Endothelial cell of umbilical vein (primary cell): Measurements from ENCODE around the gene NUP58. TPM values are rescaled to one million over a fixed set of nuclear protein-coding genes. Genes with fewer than 3 reads are reported as not detected.

Experiments
- BruUV-seq: library from RNA; stranded (reverse); fragments of 400-500 nt; replicated peaks from 2 replicates; lab custom pipeline; 2021; lab: Mats Ljungman, UMichigan
- CTCF ChIA-PET: fragments of 300-600, 350-600 bp; sonication (Branson Sonifier 250); formaldehyde crosslinking; loops from one replicate; lab custom pipeline; 2021; ENCODE audit warnings: antibody characterized with exemption, inconsistent platforms; lab: Charles Lee
- POLR2A ChIA-PET: fragments of 300-600, 350-600 bp; sonication (Branson Sonifier 250); formaldehyde crosslinking; loops from one replicate; lab custom pipeline; 2021; ENCODE audit warnings: antibody characterized with exemption, inconsistent platforms; lab: Charles Lee
- DNase-seq: peaks from one replicate; pipeline ENCODE4 v3.0.0-alpha.2; 2011; ENCODE audit warnings: low read depth, low spot score
- FAIRE-seq: peaks from 2 replicates; lab custom pipeline; 2011; peaks lifted over from hg19 to GRCh38; lab: Jason Lieb, UNC
- H2AFZ ChIP-seq: 2 replicates; pipeline ENCODE4 v1.6.0; 2012; ENCODE audit warnings: low read depth, low read length, control low read depth, inconsistent platforms
- H3K27ac ChIP-seq: 2 replicates; pipeline ENCODE4 v1.5.1; 2011; ENCODE audit warnings: low read depth, mild to moderate bottlenecking, control low read depth, low read length, moderate library complexity; ENCODE audit not compliant: insufficient read depth
- H3K27me3 ChIP-seq, 2 experiments: 2 replicates each; pipeline versions ENCODE4 v1.6.0 to v1.6.1; 2011; ENCODE audit warnings: low read length in 2 of 2, mixed read lengths in 1 of 2; ENCODE audit not compliant: control insufficient read depth in 2 of 2, insufficient read depth in 2 of 2
- H3K36me3 ChIP-seq, 2 experiments: 2 replicates in 1 of 2; 3 replicates in 1 of 2; pipeline ENCODE4 v1.5.1; 2011; ENCODE audit warnings: low read length in 2 of 2, mild to moderate bottlenecking in 1 of 2, moderate library complexity in 1 of 2; ENCODE audit not compliant: control insufficient read depth in 2 of 2, insufficient read depth in 2 of 2; ENCODE audit errors: extremely low read depth in 1 of 2
- H3K4me1 ChIP-seq: 3 replicates; pipeline ENCODE4 v1.5.1; 2011; ENCODE audit warnings: mild to moderate bottlenecking, low read length; ENCODE audit not compliant: control insufficient read depth, insufficient read depth; ENCODE audit errors: extremely low read depth
- H3K4me2 ChIP-seq: 2 replicates; pipeline ENCODE4 v1.6.1; 2011; ENCODE audit warnings: low read length, control low read depth, mixed read lengths; ENCODE audit not compliant: insufficient read depth
- H3K4me3 ChIP-seq, 3 experiments: fragments of 200-600 bp in 1 of 3; sonication (generic), shearing (Covaris generic) in 1 of 3; replicated peaks in 1 of 3; 2 replicates each; pipeline ENCODE4 v1.5.1; 2011 to 2016; ENCODE audit warnings: control low read depth in 3 of 3, low read length in 3 of 3, mild to moderate bottlenecking in 2 of 3, inconsistent platforms in 1 of 3, low read depth in 1 of 3, moderate library complexity in 1 of 3; ENCODE audit not compliant: insufficient read depth in 1 of 3
- H3K79me2 ChIP-seq: 2 replicates; pipeline ENCODE4 v1.6.0; 2012; ENCODE audit warnings: low read length, inconsistent platforms; ENCODE audit not compliant: control insufficient read depth, insufficient read depth
- H3K9ac ChIP-seq: replicated peaks from 2 replicates; pipeline ENCODE3; 2011; ENCODE audit warnings: low read length, control low read depth; ENCODE audit not compliant: insufficient read depth; ENCODE audit errors: extremely low read depth
- H3K9me1 ChIP-seq: replicated peaks from 3 replicates; pipeline ENCODE4 v1.6.0; 2011; ENCODE audit warnings: mild to moderate bottlenecking, low read length; ENCODE audit not compliant: control insufficient read depth, insufficient read depth; ENCODE audit errors: extremely low read depth
- H3K9me3 ChIP-seq: replicated peaks from 2 replicates; pipeline ENCODE4 v1.5.1; 2012; ENCODE audit warnings: low read length, inconsistent platforms; ENCODE audit not compliant: control insufficient read depth, insufficient read depth
- H4K20me1 ChIP-seq: replicated peaks from 2 replicates; pipeline ENCODE3; 2011; ENCODE audit warnings: mild to moderate bottlenecking, low read length; ENCODE audit not compliant: control insufficient read depth, insufficient read depth; ENCODE audit errors: extremely low read depth
- EZH2 ChIP-seq: IDR thresholded peaks from 2 replicates; pipeline ENCODE4 v1.6.1; 2012; ENCODE audit warnings: borderline replicate concordance, low read depth, mild to moderate bottlenecking, moderate library complexity, low read length, inconsistent platforms; ENCODE audit not compliant: severe bottlenecking
- FOS ChIP-seq: IDR thresholded peaks from 2 replicates; pipeline ENCODE4 v1.6.1; 2011; ENCODE audit warnings: mild to moderate bottlenecking, low read length, moderate library complexity, borderline replicate concordance; ENCODE audit not compliant: insufficient read depth
- GATA2 ChIP-seq: IDR thresholded peaks from 2 replicates; pipeline ENCODE4 v1.7.0; 2011; ENCODE audit warnings: low read depth, mild to moderate bottlenecking, moderate library complexity, mixed read lengths, low read length; ENCODE audit not compliant: insufficient read length, insufficient read depth
- JUN ChIP-seq: IDR thresholded peaks from 2 replicates; pipeline ENCODE4 v1.6.1; 2011; ENCODE audit warnings: borderline replicate concordance, low read depth; ENCODE audit not compliant: insufficient read length, insufficient read depth
- MYC ChIP-seq: IDR thresholded peaks from one replicate; pipeline ENCODE4 v1.6.1; 2011; ENCODE audit warnings: mild to moderate bottlenecking, low read depth, low read length
- POLR2A ChIP-seq: IDR thresholded peaks from 2 replicates; pipeline ENCODE4 v1.6.1; 2012; ENCODE audit warnings: low read depth, mild to moderate bottlenecking, control low read depth, low read length
- POLR2AphosphoS5 ChIP-seq: IDR thresholded peaks from 2 replicates; pipeline ENCODE4 v1.6.1; 2012; ENCODE audit warnings: low read depth, mild to moderate bottlenecking, control low read depth, low read length, moderate library complexity; ENCODE audit not compliant: insufficient read depth
- dilution Hi-C: fragments of 300-500 bp; cut with MboI; formaldehyde crosslinking; loops from one replicate; pipeline ENCODE4 v1.15.0; 2019; ENCODE audit warnings: low sequenced_read_pairs; ENCODE audit not compliant: extremely low pct_ligation_motif_present
- intact Hi-C: fragments of 100-400 bp; cut with micrococcal nuclease; formaldehyde crosslinking; loops from one replicate; pipeline ENCODE4 v1.10.0; 2022
- polyA plus RNA-seq, 4 experiments: library from polyadenylated mRNA; depleted of rRNA in 3 of 4; stranded (reverse) in 3 of 4; unstranded in 1 of 4; fragments of >200 nt; gene quantifications; 2 replicates each; pipeline versions ENCODE4 v1.2.1 to v1.2.3, GENCODE V29; 2011 to 2012; ENCODE audit warnings: missing spikeins in 1 of 4
- total RNA-seq: library from RNA; stranded (reverse); gene quantifications from 2 replicates; pipeline ENCODE4 v1.2.3, GENCODE V29; 2021
- TF ChIP-seq, protein P1 (sequence below): IDR thresholded peaks from 2 replicates; pipeline ENCODE4 v1.6.1; 2011; ENCODE audit not compliant: insufficient read depth, insufficient read length
- TF ChIP-seq, protein P2 (sequence below), 2 donors: IDR thresholded peaks; 1 replicate in 1 of 2; 2 replicates in 1 of 2; pipeline ENCODE4 v1.5.1; 2011; ENCODE audit warnings: low read length in 2 of 2, mild to moderate bottlenecking in 2 of 2, moderate library complexity in 2 of 2, control low read depth in 1 of 2, inconsistent platforms in 1 of 2, low read depth in 1 of 2; ENCODE audit not compliant: insufficient read depth in 1 of 2; ENCODE audit errors: extremely low read depth in 1 of 2

Gene NUP58
- total and polyA plus RNA-seq, 2 donors (not counting 3 experiments of a cell fraction or from before 2014, with no cell fraction given), result 28.5 to 49.6 TPM

DNA sequence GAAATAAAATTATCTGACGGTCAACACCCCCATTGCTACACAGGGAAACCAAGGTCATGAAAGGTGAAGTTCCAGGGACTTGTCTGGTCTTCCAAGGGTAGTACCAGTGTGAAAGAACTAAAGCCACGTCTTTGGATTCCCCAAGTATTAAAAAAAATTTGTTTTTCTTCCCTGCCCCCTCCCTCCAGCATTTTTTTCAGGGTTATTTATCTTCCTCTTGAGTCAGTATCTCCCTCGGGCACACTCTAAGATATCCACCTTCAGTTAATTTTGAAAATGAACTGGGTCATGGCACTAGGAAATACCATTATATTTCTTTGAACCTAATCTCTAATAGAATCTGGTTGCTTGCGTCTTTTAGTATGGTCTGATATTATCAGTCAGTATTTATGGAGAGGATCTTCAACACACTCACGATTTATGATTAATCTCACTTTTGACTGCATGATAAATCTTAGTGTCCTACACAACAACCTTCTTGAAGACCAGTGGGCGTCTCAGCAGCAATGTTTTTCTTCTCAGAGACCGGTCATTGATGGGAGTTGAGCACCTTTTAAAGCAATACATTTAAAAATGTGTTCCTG lies 79.4 kb downstream of the NUP58 start:
- dilution Hi-C loops, result no loop called here
- H3K27me3 ChIP-seq, result peaks cover 12 to 22% of the 10 kb centered on the region in 2 experiments
- ChIA-PET CTCF (no interaction called here), POLR2A (no interaction called here)
- H4K20me1 ChIP-seq, result no peaks in the 10 kb centered on the region
- H3K9me1 ChIP-seq, result no peaks in the 10 kb centered on the region
- no peak for TF ChIP-seq JUN
- TF ChIP-seq FOS, result no peak
- TF ChIP-seq, protein P1, sequence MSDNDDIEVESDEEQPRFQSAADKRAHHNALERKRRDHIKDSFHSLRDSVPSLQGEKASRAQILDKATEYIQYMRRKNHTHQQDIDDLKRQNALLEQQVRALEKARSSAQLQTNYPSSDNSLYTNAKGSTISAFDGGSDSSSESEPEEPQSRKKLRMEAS, result no peak
- TF ChIP-seq, protein P2, sequence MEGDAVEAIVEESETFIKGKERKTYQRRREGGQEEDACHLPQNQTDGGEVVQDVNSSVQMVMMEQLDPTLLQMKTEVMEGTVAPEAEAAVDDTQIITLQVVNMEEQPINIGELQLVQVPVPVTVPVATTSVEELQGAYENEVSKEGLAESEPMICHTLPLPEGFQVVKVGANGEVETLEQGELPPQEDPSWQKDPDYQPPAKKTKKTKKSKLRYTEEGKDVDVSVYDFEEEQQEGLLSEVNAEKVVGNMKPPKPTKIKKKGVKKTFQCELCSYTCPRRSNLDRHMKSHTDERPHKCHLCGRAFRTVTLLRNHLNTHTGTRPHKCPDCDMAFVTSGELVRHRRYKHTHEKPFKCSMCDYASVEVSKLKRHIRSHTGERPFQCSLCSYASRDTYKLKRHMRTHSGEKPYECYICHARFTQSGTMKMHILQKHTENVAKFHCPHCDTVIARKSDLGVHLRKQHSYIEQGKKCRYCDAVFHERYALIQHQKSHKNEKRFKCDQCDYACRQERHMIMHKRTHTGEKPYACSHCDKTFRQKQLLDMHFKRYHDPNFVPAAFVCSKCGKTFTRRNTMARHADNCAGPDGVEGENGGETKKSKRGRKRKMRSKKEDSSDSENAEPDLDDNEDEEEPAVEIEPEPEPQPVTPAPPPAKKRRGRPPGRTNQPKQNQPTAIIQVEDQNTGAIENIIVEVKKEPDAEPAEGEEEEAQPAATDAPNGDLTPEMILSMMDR (IDR thresholded peaks at IDR 0.05; ENCODE audit: extremely low read depth in 1 of 2, insufficient read depth in 1 of 2, low read depth in 1 of 2, low read length in 2 of 2), result no peak
- no peak for TF ChIP-seq POLR2A
- no peak for TF ChIP-seq EZH2
- TF ChIP-seq GATA2, result no peak
- TF ChIP-seq POLR2AphosphoS5, result no peak
- no peak for TF ChIP-seq MYC
- intact Hi-C loops, result no loop called here
- no peaks in the 10 kb centered on the region for H3K4me1 ChIP-seq
- H3K27ac ChIP-seq, result no peak overlapping the region
- H3K9me3 ChIP-seq, result no peaks in the 10 kb centered on the region
- no peak overlapping the region for H3K4me2 ChIP-seq
- no TSS peak for BruUV-seq
- FAIRE-seq (no peak), DNase-seq (no peak)
- no peak overlapping the region for H3K4me3 ChIP-seq
- no peaks in the 10 kb centered on the region for H3K79me2 ChIP-seq
- H3K36me3 ChIP-seq, result no peaks in the 10 kb centered on the region
- no peak overlapping the region for H3K9ac ChIP-seq
- H2AFZ ChIP-seq, result no peak overlapping the region
